ENCODE data around the gene CCDC51.

The CCDC51 gene

DNA sequence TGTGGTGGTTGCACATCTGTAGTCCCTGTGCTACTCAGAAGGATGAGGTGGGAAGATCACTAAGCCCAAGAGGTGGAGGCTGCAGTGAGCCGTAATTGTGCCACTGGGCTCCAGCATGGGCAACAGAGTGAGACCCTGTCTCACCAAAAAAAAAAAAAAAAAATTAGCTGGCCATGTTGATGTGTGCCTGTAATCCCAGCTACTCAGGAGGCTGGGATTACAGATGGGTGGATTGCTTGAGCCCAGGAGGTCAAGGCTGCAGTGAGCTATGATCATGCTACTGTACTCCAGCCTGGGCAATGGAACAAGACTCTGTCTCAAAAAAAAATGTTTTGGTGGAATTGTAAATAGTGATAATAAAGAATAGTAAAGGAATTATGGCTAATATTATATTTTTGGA lies 16.5 kb upstream of the CCDC51 start:
- TF ChIP-seq, protein P1, sequence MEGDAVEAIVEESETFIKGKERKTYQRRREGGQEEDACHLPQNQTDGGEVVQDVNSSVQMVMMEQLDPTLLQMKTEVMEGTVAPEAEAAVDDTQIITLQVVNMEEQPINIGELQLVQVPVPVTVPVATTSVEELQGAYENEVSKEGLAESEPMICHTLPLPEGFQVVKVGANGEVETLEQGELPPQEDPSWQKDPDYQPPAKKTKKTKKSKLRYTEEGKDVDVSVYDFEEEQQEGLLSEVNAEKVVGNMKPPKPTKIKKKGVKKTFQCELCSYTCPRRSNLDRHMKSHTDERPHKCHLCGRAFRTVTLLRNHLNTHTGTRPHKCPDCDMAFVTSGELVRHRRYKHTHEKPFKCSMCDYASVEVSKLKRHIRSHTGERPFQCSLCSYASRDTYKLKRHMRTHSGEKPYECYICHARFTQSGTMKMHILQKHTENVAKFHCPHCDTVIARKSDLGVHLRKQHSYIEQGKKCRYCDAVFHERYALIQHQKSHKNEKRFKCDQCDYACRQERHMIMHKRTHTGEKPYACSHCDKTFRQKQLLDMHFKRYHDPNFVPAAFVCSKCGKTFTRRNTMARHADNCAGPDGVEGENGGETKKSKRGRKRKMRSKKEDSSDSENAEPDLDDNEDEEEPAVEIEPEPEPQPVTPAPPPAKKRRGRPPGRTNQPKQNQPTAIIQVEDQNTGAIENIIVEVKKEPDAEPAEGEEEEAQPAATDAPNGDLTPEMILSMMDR (IDR thresholded peaks at IDR 0.05; ENCODE audit: control insufficient read depth, extremely low read depth, insufficient read depth) = no peak
- no peak for DNase-seq (ENCODE audit: low read depth)
- H3K4me3 ChIP-seq (ENCODE audit: low read depth, low read length) = no peak overlapping the region

DNA sequence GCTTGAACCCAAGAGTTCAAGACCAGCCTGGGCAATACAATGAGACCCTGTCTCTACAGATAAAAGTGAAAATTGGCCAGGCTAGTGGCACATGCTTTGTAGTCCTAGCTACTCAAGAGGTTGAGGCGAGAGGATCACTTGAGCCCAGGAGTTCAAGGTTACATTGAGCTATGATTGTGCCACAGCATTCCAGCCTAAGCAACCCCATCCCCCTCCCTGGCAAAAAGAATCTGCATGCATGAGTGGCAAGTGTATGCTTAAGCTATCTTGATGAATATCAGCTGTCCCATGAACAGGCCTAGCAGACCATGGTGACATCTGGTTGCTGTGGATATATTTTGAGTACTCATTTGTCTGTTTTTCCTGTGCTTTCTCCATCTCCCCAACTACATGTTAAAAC lies 11.4 kb upstream of the CCDC51 start:
- DNase-seq (ENCODE audit: low read depth) = no peak
- no peak overlapping the region for H3K4me3 ChIP-seq (ENCODE audit: low read depth, low read length)
- TF ChIP-seq, protein P1 (IDR thresholded peaks at IDR 0.05; ENCODE audit: control insufficient read depth, extremely low read depth, insufficient read depth) = no peak

- H3K4me3 ChIP-seq (ENCODE audit: low read depth, low read length) = peak within 1 kb of the TSS; percentile 91
- peak; percentile 42 for DNase-seq (ENCODE audit: low read depth)
- TF ChIP-seq, protein P1 (IDR thresholded peaks at IDR 0.05; ENCODE audit: control insufficient read depth, extremely low read depth, insufficient read depth) = no peak
Observed at GRCh38 chr3:48446425-48447193, 6.7 kb upstream of the CCDC51 start, which contains the start of gene ATRIP. ATRIP (plus strand) TSS chr3:48446737; CDS start chr3:48446846, 109 bp downstream.

DNA sequence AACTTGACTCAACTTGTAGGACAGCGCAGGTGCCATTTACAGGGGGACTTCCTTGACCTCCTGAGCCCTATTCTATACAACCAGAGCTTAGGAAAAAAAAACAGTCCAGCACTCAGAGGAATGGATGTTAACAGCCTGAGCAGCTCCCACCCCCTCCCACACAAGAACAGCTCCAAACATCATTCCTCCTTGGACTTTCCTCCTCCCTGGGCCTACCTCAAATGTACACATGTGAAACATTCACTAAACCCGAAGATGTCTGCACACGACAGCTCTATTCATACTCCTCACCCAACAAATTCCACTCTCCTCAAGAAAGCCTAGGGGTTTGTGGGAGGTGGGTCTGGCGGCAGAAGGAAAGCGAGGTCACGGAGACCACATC lies 6.1 kb upstream of the CCDC51 start:
- peak overlapping the region; percentile 91 for H3K4me3 ChIP-seq (ENCODE audit: low read depth, low read length)
- TF ChIP-seq, protein P1 (IDR thresholded peaks at IDR 0.05; ENCODE audit: control insufficient read depth, extremely low read depth, insufficient read depth) = no peak
- no peak for DNase-seq (ENCODE audit: low read depth)

DNA sequence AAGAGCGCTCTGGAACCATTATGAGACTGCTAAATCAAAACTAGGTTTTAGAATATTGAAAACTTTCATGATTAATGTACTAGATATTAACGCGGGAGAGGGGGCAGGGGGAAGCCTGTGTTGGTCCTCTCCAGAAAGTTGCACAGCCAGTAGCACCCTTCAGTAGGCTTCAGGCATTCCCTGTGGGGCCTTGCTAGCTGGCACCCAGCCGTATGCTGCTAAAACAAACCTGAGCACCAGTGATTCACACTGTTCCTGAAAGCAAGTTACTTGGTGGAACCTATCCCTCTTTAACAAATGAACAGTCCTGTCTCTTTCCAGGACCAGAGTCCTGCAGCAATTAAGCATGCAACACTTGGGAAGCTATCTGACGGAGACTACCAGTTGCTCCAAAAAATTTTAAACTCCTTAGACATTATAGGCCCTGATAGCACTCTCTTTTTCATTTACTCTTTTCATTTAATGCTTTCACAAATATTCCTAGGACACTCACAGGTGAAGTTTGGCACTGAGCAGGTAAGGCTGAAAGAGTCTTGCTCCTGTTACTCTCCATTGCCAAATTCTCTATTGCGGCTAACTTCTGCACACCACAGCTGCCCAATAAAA lies 5.5 kb upstream of the CCDC51 start:
- TF ChIP-seq, protein P1 (IDR thresholded peaks at IDR 0.05; ENCODE audit: control insufficient read depth, extremely low read depth, insufficient read depth) = no peak
- no peak for DNase-seq (ENCODE audit: low read depth)
- peak overlapping the region; percentile 91 for H3K4me3 ChIP-seq (ENCODE audit: low read depth, low read length)

DNA sequence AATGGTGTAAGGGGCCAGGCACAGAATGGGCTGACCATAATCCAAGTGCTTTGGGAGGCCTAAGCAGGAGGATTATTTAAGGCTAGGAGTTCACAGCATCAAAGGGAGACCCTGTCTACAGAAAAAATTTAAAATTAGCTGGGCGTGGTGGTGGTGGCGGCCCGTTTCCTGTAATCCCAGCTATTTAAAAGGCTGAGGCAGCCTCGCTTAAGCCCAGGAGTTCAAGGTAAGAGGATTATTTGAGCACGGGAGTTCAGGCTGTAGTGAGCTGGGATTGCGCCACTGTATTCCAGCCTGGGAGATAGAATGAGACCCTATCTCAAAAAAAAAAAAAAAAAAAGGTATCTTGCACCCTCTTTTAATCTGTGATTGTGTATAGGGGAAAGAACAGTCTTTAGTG lies 2.0 kb upstream of the CCDC51 start:
- H3K4me3 ChIP-seq (ENCODE audit: low read depth, low read length) = no peak overlapping the region
- TF ChIP-seq, protein P1 (IDR thresholded peaks at IDR 0.05; ENCODE audit: control insufficient read depth, extremely low read depth, insufficient read depth) = no peak
- no peak for DNase-seq (ENCODE audit: low read depth)

All from LNCaP clone FGC (cell line).